NCI-H2029 treated with DMSO at 0.1 percent for 48 hours (cell line): Measurements from ENCODE around the gene NEDD1.

Source experiments
- DNase-seq: peaks from one replicate; lab custom pipeline; 2025; lab: John Stamatoyannopoulos, UW

Gene NEDD1

DNA sequence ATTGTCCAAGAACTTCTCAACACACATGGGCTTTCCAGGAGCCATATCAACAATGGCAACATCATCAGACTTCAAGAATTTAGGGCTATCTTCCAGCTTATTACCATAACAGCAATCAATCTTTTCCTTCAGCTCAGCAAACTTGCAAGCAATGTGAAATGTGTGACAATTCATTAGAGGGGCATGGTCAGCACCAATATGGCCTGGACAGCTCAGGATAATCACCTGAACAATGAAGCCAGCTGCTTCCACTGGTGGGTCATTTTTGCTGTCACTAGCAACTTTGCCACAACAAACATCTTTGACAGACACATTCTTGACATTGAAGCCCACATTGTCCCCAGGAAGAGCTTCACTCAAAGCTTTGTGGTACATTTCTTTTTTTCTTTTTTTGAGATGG, 5.9 kb upstream of the NEDD1 start:
- no peak for DNase-seq

DNA sequence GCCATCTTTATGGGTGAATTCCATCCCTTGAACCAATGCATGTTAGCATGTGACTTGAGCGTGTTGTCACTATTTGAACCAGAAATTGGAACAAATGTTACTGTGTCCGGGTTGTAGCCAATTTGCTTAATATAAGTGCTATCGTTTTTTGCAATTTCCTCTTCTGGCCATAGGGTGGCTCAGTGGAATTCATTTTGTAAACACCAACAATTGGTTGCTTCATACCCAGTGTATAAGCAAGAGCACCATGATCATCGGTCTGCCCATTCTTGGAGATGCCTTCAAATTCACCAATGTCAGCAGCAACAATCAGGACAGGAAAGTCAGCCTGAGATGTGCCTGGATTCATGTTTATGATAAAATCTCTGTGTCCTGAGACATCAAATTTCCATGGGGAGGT, 5.0 kb upstream of the NEDD1 start:
- no peak for DNase-seq

DNA sequence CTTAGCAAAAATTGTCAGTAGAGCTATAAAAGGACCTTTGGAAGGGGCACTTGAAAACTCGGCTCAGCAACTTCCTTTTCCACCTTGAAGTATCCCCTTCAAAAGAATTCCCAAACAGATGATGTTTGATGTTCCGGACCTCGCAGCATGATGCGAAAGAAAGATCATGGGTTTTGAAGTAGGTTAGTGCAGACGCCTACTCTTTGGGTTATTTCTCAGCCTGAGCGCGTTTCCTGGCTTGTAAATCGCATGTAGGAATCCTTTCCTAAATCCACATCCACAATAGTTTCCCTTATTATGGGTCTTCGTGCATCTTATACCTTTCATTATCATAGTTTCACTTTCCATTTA, 584 bp upstream of the NEDD1 start:
- DNase-seq = no peak

DNA sequence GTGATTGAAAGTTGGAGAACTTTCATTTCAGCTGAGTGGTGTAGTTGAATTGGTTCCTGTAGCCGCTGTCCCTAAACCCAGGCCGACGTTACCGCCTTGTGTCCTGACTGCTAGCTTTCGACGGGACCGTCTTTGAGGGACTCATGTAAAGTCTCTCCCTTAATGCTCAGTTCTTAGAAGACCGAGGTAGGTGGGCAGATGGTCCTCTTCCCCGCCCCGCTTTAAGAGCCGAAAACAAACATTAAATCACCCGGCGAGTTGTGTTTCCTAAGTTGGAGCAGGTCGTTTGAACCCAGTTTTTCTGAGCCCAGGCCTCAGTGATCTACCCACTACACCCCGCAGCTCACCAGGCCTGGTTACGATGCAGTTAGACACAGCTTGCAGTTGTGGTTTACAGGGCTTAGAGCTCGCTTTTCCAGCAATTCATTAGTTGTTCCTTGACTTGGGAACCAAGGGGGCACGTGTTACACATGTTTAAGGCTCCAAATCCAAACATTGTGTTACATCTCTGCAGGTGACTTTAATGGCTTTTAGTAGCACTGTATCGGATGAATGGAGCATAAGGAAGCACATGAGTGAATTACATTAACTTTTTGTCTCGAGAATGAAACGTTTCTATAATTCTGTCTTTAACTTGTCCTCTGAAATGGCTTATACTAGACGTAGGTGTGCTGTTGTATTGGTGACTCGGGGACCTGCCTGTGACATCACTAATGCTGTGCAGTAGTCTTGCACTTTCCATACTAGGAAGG, 790 bp downstream of the NEDD1 start:
- DNase-seq = no peak

DNA sequence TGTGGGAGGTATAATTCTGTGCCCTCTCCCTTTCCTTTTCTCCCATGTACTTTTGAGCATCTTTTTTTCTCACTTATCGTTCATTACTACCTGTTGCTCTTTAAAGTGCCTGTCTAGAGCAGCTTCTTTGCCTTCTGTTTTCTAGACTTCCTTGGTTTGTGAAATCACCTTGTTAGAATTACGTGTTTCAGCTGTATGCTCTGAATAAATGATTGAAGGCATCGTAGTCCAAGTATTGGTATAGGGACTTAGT, 1.3 kb downstream of the NEDD1 start:
- DNase-seq = no peak

DNA sequence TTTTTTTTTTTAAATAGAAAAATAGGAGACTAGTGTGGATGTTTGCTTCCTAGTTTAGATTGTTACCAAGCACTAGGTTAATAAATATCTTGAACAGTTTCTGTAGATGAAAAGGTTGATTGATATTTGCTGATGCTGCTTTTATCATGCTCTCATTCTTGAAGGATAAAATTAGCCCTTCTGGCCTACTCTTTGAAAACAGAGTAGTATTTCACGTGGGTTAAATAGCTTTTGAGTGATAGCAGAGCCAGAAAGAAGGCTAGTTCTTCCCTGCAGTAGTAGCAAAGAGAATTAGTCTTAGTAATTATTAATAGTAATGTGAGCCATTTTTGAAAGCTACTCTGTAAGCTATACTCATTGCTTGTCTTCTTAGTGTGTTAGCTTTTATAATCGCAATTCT, 5.2 kb downstream of the NEDD1 start:
- no peak for DNase-seq

DNA sequence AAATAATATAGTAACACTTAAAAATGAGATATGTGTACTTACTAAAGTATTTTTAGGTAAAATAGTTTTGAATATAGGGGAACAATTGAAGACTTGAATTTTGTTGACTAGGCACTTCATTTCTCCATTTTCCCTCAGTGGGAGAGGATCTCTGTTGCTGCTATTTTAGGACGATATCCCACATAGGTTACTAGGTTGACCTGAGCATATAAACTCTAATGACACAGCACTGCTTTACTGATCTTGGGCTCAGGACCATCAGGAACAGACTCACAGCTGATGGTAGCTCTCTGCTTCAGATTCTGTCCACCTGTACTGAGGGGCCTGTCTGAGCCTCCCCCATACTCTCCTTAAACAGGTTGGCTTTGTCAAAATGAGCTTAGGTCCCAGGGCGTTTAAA, 5.9 kb downstream of the NEDD1 start:
- no peak for DNase-seq

DNA sequence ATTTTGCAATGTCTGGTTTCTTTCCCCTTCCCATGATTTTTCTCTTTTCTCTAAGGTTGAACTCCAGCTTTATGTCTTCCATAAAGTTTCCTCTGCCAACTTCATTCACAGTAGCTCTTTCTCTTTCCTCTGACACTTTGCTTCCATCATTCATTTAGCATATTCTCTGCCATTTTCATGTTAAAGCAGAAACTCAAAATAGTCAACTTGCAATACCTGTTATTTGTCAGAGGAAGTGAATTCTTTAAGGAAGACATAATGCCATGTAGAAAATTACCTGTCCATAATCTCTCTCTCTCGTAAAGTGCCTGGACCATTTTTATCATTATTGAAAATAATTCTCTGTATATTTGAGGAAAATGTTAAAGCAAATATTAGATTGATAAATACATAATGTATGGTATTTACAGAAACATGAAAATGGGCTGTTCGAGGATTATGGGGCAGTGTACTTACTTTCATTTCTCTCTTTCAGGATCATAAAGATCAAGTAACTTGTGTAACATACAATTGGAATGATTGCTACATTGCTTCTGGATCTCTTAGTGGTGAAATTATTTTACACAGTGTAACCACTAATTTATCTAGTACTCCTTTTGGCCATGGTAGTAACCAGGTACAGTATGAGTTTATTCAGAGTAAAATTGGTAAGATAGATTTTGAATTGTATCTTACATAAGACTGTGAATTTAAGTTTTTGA, 12.6 kb downstream of the NEDD1 start:
- DNase-seq = no peak

DNA sequence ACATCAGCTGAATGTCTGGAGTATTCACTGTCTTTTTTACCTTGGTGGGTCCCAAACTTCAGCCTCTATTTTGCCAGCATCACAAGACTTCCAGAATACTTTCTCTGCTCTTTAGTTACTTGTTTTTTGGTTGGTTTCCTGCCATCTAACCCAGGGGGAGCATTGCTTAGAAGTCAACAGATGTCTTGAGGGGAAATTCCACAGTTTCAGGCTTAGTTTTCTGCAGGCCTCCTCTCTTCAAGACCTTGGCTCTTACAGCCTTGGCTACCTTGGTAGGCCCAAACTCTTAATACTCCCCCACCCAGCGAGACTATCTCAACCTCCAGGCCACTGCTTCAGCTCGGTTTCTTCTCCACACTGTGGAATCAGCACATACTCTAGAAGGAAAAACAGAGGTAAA, 41.7 kb downstream of the NEDD1 start:
- no peak for DNase-seq

DNA sequence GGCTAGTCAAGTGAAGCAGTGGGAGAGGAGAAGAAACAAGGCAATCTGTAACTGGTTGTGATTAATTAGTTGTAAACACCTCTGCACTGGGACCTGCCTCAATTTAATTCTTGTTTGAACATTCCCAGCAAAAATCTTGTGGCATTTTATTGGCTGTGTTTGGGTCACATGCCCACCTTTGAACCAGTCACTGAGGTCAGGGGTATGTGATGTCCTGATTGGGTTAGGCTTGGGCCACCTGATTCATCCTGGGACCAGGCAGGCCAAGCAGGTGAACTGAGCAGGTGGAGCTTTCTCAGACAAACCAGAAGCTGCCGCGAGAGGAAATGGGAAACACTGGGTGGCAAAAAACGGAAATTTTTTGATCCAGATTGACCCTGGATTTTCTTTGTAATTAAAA, 72.5 kb downstream of the NEDD1 start:
- no peak for DNase-seq

DNA sequence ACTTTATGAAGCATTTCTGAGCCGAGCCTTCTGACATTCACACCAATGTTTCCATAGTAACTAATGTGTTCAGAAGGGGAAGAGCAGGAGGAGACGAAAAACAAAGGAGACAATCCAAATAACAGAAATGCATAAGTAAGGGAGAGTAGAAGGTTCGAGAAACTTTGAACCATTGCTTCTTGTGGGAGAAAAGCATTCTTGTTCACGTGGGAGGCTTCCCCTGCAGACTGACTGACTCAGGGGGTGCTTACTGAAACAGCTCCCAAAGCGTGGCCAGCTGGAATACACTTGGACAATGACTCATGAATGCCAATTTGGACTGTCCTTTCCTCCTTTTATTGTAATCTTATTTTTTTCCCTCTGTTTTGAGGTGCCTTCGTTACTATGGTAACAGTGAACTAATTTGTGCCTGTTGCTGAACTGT, 73.9 kb downstream of the NEDD1 start:
- no peak for DNase-seq

DNA sequence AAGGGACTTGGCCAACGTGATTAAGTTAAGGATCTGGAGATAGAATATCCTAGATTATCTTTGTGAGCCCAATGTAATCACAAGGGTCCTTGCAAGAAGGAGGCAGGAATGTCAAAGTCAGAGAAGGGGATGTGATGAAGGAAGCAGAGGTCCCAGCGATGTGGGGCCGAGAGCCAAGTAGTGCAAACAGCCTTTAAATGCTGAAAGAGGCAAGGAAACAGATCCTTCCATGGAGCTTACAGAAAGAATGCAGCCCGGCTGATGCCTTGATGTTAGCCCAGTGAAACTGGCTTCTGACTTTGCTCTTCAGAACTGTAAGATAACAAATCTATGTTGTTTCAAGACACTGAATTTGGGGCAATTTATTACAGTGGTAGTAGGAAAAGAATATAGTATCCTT, 74.9 kb downstream of the NEDD1 start:
- no peak for DNase-seq

DNA sequence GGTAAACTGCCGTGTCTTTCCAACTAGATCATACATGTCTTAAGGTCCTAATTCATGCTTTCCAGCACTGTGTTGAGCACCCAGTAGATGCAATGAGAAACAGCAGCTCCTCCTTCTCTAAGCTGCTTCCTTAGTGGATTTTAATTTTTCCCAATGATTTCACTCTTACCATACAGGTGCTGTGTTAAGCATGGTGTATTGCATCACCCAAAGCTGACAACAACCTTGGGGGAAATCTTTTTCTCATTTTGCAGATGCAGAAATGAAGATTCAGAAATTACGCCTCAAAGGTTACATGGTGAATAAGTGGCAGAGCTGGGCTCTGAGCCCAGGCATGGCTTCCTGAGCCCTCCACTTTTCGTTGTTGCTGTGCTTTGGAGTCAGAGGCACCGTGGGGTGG, 75.6 kb downstream of the NEDD1 start:
- no peak for DNase-seq

DNA sequence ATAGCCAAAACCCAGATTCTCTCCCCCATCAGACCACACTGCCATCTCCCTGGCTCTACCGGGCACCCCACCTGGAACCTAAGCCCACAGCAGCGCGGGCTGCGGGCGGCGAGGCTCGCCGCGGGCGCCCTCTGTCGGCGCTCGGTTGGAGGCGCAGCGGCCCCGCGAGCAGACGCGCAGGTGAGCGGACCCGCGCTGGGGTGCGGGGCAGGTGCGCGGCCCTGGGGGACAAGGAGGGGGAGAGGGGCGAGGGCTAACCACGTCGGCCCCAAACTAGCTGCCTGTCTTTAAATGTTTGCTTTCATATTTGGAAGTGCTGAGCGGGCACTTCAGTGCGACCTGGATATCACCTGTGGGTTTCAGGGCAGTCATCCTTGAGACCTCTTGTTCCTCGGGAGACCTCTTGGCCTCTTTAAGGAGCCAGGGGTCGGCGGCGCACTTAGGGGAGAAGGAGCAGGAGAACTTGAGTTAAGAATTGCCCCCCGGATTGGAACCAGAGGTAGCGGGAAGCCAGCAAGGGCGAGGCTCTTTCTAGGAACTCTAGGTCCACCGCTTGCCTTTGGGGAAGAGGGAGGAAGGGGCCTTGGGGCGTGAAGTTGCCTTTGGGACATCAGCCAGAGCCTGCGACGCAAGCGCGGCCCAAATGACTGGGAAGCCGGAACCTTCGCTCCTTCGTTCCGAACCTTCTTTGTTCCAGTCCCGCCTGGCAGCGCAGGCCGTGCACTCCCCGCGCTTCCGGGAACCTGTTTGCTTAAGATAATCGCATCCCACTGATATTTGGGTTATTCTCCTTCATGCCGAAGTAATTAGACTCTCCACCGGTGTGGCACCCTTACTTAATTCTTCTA, 78.7 kb downstream of the NEDD1 start:
- DNase-seq = peak; percentile 52

DNA sequence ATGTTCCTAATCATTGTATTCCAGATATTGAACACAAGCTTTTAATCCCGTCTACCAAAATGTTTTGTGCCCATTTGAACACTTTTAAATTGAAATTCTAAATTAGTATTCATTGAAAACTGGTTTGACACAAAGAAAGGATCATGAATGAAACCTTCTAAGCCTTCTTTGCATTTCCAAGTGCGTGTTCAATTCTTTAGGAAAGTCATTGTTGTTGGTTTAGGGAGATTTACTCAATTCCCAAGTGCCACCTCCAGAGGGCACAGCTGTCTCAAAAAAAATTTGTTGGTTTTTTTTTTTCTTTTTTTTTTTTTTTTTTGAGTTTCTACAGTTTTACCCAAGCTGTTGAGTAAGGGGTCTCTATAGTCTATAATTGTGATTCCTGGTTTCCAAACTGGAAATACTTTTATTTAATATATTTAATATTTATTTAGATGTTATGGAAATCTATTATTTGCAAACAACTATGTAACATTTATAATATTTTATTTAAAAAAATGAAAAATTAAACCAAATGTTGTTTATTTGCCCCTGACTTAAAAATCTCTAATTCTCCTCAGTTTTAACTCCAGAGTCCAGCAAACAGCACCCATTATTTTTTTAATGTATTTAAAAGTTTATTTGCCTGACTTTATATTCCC, 79.9 kb downstream of the NEDD1 start:
- peak; percentile 93 for DNase-seq

DNA sequence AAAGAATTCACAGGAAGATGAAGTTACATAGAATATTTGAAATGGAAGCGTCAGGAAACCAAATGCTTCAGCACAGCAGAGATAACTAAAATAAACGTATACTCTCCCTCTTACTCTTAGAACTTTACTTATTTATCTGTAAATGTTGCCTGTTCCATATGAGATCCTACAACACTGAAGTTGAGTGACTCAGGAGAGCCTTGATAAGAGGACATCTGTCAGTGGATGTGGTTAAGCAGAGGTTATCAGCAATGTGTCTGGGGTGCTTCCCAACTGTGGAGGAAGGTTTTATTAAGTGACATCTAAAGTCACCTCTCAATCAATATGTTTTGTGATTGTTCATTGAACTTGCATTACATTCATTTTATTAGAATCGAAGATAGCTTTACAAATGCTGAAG, 81.9 kb downstream of the NEDD1 start:
- no peak for DNase-seq

DNA sequence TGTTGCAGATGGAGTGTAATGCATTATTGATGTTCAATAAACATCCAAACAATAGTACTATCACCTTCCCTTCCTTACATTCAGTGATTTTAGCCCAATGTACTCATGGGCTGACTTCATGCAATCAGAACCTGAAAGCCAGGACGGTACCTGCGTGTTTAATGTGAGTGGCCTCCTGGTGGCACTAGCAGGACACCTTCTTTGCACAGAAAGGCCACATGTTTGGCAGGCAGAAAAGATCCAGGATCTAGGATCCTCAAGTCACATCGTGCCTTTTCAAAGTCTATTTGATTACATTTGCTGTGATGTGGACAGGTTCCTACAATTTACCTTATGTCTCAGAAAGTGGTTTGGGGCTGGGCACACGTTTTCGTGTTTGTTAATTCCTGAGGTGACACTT, 82.9 kb downstream of the NEDD1 start:
- DNase-seq = no peak

DNA sequence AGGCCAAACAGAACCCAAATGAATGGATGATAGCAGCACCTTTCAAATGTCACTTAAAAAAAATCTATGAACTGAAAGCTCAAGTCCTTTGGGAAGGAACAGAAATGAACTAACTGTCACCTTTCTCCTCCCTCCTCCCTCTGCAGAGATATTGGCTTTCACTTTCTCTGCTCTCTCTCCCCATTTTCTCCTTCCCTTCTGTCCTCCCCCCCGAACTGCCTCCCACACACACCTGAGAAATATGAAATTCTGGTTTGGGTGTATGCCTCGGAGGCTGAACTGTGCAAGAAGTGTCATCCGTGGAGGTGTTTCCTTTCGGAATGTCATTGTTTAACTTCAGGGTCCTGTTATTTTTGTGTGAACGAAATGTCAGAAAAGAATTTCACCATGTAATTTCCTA, 87.8 kb downstream of the NEDD1 start:
- DNase-seq = peak; percentile 68

DNA sequence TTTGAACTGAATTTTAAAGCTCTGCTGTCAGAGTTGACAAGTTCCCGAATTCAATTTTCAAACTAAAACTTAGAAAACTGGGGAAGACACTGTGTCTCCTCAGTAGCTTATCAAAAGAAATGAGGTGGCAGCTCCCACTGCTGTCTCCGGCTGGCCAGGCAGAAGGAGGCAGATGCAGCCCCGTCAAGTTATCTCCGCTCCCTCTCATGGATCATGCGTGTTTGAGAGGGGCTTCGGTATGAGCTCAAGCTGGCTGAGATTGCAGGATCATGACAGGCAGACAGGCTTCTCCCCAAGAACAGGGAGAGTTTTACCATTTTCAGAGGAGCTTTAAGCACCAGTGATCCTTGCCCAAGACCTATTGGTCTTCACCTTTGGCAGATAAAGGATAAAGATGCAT, 88.8 kb downstream of the NEDD1 start:
- DNase-seq = no peak

DNA sequence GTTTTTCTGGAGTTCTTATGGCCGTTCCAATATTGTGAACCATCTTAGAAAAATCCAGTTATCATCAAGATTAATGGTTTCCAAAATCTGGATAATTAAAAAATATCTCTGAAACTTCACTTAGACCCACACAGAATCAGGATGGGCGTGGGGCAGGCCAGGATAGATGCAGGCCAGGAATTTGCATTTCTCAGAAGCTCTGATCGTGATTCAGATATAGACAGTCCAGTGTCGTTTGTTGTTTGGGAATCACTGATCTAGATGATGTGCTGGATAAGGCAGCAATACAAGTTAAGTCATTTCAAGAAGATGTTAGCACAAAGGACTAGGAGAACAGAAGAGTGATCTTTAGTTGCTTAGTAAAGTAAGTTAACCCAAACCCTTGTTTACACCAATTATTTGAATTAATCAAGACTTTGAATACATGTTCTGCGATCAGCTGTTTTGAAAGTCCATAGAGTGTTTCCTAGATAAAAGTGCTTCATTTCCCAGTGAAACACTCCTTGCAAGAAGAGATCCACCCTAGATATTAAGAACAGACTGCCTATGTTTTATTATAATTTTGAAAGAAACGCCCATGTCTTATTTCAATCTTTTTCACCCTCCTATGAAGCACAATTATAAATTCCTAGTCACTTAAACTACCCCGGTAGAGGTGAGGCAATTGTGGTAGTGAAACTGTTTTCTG, 90.9 kb downstream of the NEDD1 start:
- no peak for DNase-seq

DNA sequence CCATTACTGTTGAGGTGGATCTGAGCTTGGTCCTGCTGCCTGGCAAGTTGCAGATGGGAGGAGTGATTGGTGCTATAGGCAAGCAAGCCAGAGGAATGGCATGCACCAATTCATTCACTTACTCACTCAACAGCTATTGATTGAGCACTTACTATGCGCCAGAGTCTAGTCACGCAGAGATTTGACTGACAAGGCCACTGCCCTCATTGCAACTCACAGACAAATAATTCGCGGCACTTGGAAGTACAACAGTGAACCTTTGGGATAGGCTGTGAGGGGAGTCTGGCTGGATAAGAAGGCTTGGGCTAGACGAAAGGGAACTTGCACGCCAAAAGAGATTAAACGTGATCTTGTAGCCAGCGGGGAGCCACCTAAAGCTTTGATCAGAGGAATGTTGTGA, 96.2 kb downstream of the NEDD1 start:
- DNase-seq = no peak
